ENCODE data around the gene MARCO. TPM values are rescaled to one million over a fixed set of nuclear protein-coding genes. Genes with fewer than 3 reads are reported as not detected.
"Not testable (repeated sequence)": the region's sequence is repeated elsewhere in the genome, so short reads cannot be mapped to it uniquely, and the experiment has no call there.

MARCO gene
- polyA plus RNA-seq, 1 experiment: not detected

- ChIA-PET POLR2A (no interaction called here), CTCF (no interaction called here)
- DNase-seq (ENCODE audit: low read depth, low spot score): no peak
- no peak for TF ChIP-seq CTCF (IDR thresholded peaks at IDR 0.05; ENCODE audit: low read depth, low read length)
- no peaks in the 10 kb centered on the region for H3K27me3 ChIP-seq (ENCODE audit: control insufficient read depth, insufficient read depth, low read length)
- H3K9me3 ChIP-seq (ENCODE audit: control insufficient read depth, insufficient read depth, low read length): no peaks in the 10 kb centered on the region
- H3K27ac ChIP-seq (ENCODE audit: low read depth, low read length): no peak overlapping the region
- H3K4me3 ChIP-seq (ENCODE audit: low read depth, low read length): no peak overlapping the region
These were observed 3.9 kb downstream of the MARCO start for GRCh38 chr2:118945881-118946280.

- CTCF ChIA-PET; POLR2A ChIA-PET; H3K4me3 ChIP-seq (ENCODE audit: low read depth, low read length); H3K27ac ChIP-seq (ENCODE audit: low read depth, low read length); H3K9me3 ChIP-seq (ENCODE audit: control insufficient read depth, insufficient read depth, low read length); H3K27me3 ChIP-seq (ENCODE audit: control insufficient read depth, insufficient read depth, low read length); DNase-seq (ENCODE audit: low read depth, low spot score): not testable (repeated sequence)
These were observed 6.3 kb downstream of the MARCO start for GRCh38 chr2:118948266-118948665.

GRCh38 chr2:118954297-118955060 lies 12.5 kb downstream of the MARCO start:
- CTCF ChIA-PET: no interaction called here
- POLR2A ChIA-PET: no interaction called here
- no peak for TF ChIP-seq CTCF (IDR thresholded peaks at IDR 0.05; ENCODE audit: low read depth, low read length)
- DNase-seq (ENCODE audit: low read depth, low spot score): no peak
- H3K4me3 ChIP-seq (ENCODE audit: low read depth, low read length): no peak overlapping the region
- H3K27ac ChIP-seq (ENCODE audit: low read depth, low read length): no peak overlapping the region
- no peaks in the 10 kb centered on the region for H3K9me3 ChIP-seq (ENCODE audit: control insufficient read depth, insufficient read depth, low read length)
- H3K27me3 ChIP-seq (ENCODE audit: control insufficient read depth, insufficient read depth, low read length): no peaks in the 10 kb centered on the region

- Histone ChIP-seq H3K27ac (ENCODE audit: low read depth, low read length) (no peak overlapping the region), H3K27me3 (ENCODE audit: control insufficient read depth, insufficient read depth, low read length) (no peaks in the 10 kb centered on the region), H3K4me3 (ENCODE audit: low read depth, low read length) (no peak overlapping the region), H3K9me3 (ENCODE audit: control insufficient read depth, insufficient read depth, low read length) (no peaks in the 10 kb centered on the region)
- ChIA-PET CTCF (no interaction called here), POLR2A (no interaction called here)
- no peak for TF ChIP-seq CTCF (IDR thresholded peaks at IDR 0.05; ENCODE audit: low read depth, low read length)
- no peak for DNase-seq (ENCODE audit: low read depth, low spot score)
These were observed 23.7 kb downstream of the MARCO start for GRCh38 chr2:118965737-118966136.

- ChIA-PET POLR2A (no interaction called here), CTCF (no interaction called here)
- H3K4me3 ChIP-seq (ENCODE audit: low read depth, low read length): no peak overlapping the region
- no peak for DNase-seq (ENCODE audit: low read depth, low spot score)
- no peaks in the 10 kb centered on the region for H3K9me3 ChIP-seq (ENCODE audit: control insufficient read depth, insufficient read depth, low read length)
- H3K27ac ChIP-seq (ENCODE audit: low read depth, low read length): no peak overlapping the region
- no peaks in the 10 kb centered on the region for H3K27me3 ChIP-seq (ENCODE audit: control insufficient read depth, insufficient read depth, low read length)
- TF ChIP-seq CTCF (IDR thresholded peaks at IDR 0.05; ENCODE audit: low read depth, low read length): no peak
These were observed 25.3 kb downstream of the MARCO start for GRCh38 chr2:118967124-118967880.

All from AG04450 (cell line).